Panc1 (cell line): ENCODE measurements around the gene TMEM219.
A peak's percentile ranks its signal among the peaks of the same experiment; 100 is the strongest.

Source experiments
- POLR2AphosphoS5 ChIP-seq: IDR thresholded peaks from 2 replicates; pipeline ENCODE4 v1.6.1; 2012; ENCODE audit warnings: mild to moderate bottlenecking, low read depth, low read length, moderate library complexity
- TF ChIP-seq, protein P1 (sequence below): fragments of 450-650 bp; IDR thresholded peaks from 2 replicates; pipeline ENCODE4 v1.5.1; 2017; ENCODE audit warnings: mild to moderate bottlenecking

GRCh38 chr16:29995911-29996765 lies 34.3 kb downstream of the TMEM219 start, which contains the start of gene INO80E:
- TF ChIP-seq, protein P1, sequence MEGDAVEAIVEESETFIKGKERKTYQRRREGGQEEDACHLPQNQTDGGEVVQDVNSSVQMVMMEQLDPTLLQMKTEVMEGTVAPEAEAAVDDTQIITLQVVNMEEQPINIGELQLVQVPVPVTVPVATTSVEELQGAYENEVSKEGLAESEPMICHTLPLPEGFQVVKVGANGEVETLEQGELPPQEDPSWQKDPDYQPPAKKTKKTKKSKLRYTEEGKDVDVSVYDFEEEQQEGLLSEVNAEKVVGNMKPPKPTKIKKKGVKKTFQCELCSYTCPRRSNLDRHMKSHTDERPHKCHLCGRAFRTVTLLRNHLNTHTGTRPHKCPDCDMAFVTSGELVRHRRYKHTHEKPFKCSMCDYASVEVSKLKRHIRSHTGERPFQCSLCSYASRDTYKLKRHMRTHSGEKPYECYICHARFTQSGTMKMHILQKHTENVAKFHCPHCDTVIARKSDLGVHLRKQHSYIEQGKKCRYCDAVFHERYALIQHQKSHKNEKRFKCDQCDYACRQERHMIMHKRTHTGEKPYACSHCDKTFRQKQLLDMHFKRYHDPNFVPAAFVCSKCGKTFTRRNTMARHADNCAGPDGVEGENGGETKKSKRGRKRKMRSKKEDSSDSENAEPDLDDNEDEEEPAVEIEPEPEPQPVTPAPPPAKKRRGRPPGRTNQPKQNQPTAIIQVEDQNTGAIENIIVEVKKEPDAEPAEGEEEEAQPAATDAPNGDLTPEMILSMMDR, result no peak
- TF ChIP-seq POLR2AphosphoS5, result peak; percentile 67
